Activated T-cell treated with anti-CD3 and anti-CD28 coated beads for 48 hours (primary cell): ENCODE measurements around the gene KCNK10.

Experiments used
- DNase-seq: peaks from one replicate; pipeline ENCODE4 v3.0.0-alpha.2; 2020; ENCODE audit warnings: low read depth

The KCNK10 gene

DNA sequence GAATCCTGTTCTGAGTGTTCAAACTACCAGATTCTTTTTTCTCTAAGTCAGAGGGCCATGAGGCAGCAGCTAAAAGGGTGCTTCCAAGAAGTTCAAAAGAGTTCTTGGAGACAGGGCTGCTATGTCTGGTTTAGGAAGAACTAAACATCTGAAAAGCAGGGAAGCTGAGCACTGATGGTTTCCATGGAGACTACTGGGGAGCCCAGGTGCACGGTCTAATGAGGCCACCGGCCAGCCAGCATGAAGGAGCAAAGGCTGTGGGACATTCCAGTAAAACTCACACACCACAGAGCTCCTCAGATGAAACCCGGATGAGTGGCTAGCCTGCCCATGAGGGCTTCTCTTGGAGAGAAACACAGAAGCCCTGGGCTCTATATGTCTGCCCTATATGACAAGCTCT is 97.3 kb downstream of the KCNK10 start:
- no peak for DNase-seq

DNA sequence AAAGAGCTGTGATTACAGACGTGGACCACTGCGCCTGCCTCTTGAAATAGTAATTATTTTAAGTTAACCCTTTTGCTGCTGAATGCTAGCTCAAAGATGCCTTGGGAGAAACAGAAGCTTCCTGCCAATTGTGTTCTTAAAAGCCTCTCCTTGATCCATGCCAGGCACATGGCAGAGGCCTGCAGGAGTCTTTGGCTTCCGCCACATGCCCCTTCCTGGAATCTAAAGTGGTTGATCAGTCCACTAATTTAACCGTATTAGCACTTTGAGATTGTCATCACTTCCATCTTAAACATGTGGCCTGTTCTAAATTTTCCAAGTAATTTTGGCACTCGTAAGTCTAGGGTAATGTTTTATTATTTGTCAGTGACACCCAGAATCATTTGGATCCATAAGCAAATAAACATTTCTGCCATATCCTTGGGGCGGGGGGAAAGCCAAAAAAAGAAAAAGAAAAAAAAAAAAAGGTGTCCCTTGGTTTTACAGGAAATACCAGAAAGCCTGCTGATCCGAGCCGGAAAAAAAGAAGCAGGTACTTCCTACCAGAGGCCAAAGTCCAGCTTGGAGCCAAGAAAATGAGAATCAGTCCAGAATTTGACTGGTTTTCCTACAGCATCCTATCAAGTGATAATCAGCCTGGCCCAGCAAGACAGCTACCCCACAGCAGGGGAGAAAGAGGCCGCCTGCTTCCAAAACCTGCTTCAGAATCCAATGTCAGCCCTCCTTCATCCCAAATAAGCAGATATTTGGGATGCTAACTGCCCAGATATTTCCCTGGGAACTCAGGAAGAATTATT is 104.8 kb downstream of the KCNK10 start:
- DNase-seq = no peak

DNA sequence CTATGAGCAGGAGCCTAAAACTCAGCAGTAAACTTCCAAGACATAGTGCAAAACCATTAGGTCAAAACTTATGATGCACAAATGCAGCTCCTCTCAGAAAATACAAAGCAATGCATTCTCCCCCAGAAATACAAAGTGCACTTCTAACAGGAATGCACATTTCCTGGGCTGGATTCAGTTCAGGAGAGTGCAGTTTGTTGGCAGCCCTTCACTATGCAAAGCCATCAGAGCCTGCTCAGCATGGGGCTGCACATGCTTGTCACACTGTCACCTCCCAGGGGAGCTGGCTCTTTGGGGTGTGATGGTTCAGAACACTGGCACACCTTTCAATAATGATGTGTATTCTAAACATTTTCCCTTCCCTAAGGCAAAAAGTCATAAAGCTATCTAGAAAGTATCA is 110.4 kb downstream of the KCNK10 start:
- DNase-seq = no peak

DNA sequence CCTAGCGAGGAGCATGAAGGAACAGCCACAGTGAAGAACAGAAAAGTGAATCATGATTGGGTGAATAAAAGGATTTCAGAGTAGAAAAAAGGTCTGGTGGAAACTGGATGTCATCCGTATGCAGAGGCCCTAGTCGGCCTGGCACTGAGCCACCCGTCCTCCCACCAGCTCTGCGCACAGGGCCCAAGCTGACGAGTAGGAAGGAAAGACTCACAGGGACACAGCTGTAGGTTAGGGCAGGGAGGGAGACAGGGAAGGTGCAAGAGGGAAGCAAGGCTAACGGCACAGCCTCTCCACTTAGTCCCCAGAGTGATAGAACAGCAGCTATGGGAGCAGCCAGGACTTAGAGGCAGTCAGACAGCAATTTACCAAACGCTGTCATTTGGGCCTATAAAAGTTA is 112.6 kb downstream of the KCNK10 start:
- no peak for DNase-seq

DNA sequence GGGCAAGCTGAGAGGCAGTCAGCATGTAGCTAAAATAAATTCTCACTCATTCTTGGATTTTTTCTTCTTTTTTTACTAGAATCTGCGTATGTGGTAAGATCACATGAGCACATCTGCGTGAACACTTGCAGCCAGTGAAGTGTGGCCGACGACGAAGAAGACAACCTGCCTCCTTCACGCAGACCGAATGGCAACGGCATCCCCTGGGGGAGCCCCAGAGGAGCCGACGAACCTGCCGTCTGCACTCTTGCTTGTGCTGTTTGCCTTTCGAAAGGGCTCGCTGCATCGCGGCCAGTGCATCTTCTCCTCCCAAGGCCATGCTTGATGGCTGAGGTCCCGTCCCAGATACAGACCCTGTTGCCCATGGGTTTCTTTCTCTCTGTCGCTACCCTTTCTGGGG is 113.8 kb downstream of the KCNK10 start:
- no peak for DNase-seq

DNA sequence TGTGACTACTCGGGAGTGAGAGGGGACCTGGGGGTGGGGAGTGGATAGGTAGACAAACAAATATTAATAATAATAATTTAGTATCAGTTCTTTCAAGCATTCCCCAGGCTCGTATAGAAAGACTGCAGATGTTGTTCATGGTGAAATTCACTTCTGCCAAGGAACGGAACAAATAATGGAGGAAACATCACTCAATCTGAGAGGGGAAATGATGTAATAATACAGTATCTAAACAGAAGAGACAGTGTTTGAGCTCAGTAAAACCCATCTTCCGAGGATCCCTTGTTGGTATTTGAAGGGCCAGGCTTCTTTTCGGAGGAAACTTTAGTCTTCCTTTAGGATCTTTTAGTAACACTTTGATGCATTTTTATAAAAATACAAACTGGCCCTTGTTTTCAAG is 114.2 kb downstream of the KCNK10 start:
- DNase-seq = no peak

DNA sequence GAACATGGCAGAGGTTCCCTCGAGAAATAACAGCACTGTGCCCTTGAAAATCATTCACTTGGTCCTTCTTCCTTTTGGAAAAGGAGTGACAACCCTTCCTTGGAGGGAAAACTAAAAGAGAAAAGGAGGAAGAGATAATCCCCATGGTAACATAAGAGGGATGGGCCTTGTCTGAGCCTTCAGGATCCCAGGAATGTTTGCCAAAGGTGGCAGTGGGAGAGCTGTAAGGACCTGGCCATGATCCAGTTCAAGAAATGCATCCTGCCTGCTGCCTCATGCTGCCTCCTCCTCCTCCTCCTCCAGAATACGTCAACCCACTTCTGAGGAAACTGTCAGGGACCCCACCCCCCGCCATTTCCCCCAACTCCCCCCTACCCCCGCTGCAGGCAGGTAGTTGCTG is 118.8 kb downstream of the KCNK10 start:
- no peak for DNase-seq

DNA sequence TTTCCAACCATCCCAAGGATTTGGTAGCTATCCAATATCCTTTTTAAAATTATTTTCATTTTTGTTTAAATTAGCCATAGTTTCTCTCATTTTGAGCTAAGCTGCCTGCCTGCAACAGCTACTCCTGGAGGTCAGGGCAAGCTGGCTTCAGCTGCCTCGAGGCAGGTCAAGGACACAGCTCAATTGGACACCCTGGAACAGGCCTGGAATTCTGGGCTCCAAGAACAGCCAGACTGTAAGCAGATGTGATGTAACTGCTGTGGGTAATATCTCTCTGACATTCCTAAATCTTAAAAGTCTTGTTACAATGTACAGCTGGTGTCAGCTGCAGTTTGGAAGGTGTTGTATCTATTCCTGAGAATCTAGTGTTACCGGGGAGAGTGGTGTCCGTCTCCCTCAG is 119.8 kb downstream of the KCNK10 start:
- DNase-seq = no peak

DNA sequence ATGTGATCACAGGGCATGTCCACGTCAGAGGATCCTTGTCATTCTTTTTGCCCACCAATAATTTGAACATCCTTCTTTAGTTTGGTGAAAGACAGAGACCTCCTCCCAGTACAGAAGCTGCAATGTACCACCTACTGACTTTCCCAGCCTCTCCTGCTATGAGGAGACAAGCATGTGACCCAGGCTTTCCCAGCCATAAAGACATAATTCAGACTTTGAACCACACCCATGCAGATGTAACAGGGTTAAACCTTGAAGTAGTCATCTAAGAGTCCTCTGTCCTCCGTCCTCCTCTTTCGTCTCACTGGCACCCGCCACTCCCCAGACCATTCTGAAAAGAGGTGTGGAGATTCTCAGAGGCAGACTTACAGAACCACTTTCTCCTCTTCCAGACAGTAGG is 120.8 kb downstream of the KCNK10 start:
- DNase-seq = no peak

DNA sequence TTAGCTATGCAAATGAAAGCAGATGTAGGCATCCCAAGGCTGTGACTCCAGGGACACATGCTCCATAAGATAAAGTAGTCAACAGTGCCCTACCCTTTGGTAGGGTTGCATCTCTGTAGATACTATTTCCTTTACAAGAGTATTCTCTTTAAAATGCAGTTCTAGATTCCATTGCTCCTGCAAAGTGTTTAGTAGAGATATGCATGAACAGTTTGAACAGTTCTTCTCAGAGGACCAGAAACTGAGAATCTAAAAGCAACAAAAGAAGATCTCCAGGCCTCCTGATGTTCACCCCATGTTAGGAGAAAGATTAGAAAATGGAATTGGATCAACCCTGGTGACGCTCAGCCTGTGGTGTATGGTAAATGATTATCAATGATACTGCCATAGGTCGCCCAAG is 121.2 kb downstream of the KCNK10 start:
- no peak for DNase-seq

DNA sequence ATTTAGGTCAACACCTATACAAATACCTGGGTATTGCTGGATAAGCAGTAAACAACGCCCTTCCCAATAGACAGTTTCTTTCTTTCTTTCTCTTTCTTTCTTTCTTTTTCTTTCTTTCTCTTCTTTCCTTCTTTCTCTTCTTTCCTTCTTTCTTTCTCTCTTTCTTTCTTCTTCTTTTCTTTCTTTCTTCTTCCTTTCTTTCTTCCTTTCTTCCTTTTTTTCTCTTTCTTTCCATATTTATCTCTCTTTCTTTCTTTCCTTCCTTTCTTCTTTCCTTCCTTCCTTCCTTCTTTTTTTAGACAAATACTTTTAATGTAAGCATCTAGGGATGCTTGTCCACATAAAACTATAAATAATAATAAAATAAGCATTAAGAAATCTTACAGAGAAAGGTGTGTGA is 123.2 kb downstream of the KCNK10 start:
- no peak for DNase-seq

DNA sequence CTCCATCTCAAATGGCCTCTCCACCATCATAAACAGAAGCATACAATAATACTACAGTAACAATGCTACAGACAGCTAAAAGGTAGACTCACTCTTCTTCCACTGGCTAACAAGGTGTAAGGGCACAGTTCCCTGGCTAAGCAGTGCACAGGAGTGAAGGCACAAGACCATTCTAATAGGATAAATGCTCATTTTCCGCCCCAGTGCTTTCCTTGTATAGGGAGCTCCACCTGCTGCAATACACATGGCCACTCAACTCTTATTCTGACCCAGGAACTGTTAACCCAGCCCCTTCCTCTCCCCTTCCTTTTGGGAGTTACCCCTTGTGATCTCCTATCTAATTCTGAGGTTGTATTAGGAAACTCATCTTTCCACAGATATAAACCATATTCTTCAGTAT is 124.6 kb downstream of the KCNK10 start:
- no peak for DNase-seq

DNA sequence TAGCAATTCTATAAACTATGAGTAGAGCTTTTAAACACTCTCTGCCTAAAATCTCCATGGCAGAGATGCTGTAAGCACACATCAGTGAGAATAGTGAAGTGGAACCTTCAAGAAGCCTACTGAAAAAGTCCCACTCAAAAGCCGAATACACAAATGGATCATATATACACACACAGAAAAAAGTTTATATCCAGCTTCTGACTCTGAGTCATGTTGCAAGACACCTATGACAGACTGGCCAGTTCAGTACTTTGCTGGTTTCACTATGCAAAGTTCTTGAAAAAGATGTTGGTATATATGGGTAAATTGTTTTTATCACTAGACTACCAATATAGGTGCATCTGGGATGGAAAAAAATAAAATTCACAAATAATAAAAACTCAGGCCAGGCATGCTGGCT is 126.1 kb downstream of the KCNK10 start:
- no peak for DNase-seq

DNA sequence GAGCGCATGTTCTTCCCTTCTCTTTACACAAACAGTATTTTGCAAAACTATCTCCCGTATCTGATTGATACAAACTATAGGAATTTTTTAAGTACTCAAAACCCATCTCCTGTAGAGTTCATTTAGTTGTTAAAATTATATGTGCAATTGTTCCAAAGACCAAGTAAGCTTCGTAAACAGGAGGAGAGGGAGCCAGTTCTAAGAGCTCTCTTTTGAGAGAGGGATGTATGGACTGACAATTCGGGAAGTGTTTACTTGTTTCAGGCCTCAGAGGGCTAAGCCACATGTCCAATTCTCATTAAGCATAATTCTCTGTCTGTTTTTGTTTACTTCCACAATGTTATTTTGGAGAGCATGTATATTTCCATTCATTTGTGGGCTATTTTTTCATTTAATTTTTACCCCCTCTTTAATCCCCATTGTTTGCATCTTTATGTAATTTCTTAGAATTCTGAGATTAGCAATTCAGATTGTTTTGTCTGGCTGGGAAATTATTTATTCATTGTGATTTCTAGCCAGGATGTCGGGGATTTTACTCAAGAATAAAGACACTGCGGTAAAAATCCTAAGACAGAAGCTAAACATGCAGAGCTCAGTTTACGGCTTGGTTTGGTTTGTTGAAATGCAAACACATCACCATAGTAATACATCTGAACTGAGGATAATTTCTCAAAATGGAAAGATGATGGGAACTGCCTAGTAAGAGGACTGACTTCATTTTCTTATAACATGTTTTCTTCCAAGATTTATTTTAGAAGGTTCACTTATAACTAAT is 126.8 kb downstream of the KCNK10 start:
- DNase-seq = no peak

DNA sequence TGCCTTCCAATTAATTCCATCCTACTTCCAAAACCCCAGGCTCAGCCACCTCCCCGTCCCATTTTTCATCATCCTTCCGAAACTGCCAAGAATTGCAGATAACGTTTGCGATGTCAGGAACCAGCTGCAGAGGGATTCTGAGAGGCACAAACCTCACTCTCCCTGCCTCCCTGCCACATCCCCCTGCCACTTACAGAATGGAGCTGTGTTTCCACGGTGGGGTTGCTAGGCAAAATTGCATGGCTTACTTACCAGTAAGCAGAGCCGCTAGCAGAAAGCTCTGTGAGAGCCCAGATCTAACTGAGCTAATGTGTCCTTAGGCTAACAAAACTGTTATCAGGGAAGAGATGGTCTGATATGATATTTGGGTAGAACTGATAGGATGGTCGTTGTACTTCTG is 127.4 kb downstream of the KCNK10 start:
- no peak for DNase-seq

DNA sequence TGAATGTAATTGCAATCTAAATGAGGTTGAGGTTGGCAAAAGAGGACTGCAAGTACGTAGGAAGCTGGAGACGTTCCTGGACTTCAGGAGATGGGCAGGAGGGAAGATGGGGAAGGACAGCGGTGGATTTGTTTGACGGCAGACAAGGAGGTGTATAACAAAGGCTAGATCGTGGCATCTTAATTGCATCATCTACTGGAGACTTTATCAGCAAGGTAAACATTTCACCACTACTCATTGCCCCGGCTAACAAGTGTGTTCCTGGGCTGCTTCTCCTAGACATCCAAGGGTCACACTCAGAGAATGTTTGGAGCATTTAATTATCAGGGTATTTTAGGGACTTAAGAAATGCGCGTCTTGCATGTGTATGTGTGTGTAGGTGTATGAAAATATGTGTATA is 128.5 kb downstream of the KCNK10 start:
- no peak for DNase-seq

DNA sequence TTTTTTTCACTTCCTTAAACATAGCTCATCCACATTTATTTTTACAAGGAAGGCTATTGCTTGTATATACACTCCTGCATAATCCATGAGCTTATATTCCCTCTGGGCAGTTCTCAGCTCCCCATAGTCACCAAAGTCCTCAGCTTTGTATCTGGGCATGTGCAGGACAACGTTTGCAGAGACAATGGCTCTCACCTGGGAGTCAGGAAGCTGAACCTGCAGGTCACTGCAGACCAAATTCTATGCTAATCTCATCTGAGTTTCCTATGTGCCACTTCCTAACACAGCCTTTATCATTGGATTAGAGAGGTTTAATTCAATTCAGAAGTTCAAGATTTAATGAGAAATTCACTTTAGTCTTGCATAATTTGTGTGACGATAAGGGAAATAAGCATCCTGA is 131.5 kb downstream of the KCNK10 start:
- no peak for DNase-seq

DNA sequence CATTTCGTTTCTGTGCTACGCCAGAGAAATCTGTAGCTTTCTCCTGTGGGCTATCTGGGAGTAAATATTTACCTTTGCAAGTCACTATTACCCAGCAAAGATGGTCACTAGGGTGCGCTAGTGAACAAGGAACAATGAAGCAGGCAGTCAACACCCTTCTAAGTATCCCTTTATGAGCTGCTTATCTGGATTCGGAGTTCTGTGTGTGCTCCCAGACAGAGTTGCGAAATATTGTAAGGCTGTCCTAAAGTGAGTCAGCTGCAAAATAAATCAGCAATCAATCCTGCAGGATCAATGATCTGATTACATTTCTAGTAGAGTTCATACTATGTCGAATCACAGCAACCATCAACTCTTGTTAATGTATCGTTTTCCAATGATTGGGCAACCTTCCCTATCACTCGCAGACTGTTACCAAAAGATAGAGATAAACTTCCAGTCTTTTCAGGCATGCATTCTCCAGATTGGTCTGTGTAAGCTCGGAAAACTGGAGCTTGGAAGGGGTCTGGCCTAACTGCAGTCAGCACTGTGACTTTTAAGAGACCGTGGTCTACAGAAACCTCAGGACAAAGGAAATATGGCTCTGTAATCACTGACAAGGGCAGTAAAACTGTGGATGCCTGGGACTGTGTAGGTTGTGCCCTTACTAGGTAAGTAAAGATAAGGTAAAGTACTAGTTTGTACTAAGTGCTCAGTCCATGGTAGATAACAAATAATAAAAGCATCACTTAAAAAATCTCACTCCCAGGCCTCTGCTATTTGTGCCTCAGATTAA is 133.5 kb downstream of the KCNK10 start:
- peak; percentile 34 for DNase-seq

DNA sequence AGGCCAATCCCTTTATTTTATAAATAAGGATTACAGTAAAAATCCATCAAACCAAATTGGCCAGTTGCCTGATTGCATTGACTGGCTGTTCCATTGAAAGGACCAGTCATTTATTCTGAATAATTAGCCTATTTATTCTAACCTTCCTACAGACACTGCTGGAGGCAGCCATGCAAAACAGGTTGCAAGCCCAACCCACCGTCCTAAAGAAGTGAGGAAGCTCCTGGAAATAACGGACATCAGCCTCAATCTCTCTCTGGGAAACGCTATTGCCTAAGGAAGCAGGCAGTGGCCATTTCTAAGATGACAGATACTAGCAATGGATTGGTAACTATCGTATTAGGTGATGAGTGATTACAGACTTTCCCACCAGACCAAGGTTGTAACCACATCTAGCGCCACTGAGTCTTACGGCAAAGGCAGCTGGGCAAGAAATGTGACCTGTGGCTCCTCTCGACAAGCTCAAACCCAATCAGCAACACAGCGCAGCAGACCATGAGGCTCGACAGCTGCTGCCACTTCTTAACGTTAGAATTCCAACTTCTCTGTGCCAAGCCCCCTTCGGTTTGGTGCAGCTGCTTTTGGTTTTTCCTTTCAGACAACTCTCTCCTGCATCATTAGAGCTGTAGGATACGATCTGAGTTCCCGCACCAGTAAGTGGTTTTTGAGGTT is 134.2 kb downstream of the KCNK10 start:
- no peak for DNase-seq

DNA sequence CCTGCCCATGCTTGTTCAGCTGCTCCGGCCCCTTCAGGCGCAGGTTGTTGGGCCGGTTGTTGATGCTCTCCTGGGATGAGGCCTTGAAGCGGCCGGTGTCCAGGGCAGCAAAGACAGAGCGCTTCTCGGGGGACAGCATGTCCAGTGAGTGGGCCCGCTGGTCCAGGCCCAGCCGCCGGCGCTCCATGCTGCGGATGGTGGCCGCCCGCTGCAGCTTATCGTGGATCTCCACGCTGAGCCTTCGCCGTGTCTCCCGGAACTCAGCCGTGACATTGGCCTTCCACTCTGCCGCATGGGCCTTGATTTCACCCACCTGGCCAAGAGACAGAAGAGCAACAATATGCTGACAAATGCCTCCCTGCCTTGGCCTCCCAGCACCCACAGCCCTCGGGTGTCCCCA is 137.2 kb downstream of the KCNK10 start:
- DNase-seq = no peak

DNA sequence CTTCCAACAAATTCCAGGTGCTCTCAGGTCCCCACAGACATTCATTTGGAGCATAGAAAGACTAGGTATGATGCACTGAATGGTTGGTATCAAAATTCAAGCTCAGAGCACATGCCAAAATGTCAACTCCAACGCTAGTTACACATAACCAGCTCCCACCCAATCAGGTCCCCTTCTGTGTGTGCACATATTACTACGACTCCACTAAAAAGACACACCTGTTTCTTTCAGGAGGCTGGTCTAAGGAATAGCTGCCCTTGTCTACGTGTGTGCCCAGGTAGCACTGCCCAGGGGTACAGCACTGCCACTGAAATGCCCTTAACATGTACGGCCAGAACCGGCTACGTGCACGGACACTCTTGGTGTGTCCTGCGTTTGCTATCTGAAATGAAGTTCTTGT is 138.1 kb downstream of the KCNK10 start:
- DNase-seq = no peak

DNA sequence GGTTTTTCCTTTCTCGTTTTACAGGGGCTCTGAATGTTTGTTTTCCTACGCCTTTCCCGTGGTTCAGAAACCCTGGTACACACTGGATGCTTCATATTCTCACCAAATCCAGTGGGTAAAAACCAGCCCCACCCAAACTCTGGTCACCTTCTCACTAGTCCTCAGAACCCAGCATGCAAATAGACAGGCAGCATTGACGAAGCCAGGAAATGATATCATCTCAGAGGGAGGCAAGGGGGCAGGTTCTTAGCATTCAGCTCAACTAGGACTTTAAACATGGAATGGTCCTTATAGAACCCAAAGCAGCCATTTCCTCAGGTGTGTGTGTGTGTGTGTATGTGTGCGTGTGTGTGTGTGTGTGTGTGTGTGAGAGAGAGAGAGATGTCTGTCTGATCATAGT is 142.0 kb downstream of the KCNK10 start:
- no peak for DNase-seq
